ENCODE data around the gene AQP5. TPM values are rescaled to one million over a fixed set of nuclear protein-coding genes. Genes with fewer than 3 reads are reported as not detected.

AQP5 gene
- polyA plus RNA-seq, 3 donors, result not detected

DNA sequence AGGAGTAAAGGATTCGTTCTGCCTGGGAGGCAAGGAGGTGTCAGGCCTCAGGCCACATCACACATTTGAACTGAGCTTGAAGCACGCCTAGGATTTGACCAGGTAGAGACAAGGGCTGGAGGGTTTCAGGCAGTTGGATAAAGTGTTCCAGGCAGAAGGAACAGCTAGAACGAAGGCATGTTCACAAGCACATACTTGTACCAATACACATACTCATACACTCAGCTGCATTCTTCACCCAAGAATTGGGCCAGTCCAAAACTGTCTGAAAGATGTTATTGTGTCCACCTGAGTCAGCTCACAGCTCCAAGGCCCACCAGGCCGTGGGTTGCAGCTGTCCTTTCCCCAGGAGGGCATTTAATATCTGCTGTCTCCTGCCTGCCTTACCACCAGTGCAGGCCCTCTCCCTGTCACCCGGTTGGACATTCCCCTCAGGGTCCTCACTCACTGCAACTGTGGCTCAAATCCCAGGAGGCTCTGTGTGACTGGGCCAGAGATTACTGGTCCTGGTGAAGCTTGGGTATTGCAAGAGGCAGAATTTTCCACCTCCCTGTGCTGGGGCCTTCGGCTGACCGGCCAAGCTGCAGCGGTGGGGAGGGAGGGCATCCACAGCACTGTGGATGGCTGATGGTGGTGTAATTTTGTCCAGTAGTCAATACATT lies 23.9 kb upstream of the AQP5 start:
- H3K79me2 ChIP-seq (ENCODE audit: insufficient read depth, low read length), result no peaks in the 10 kb centered on the region
- peaks cover 0 to 6% of the 10 kb centered on the region in 2 donors for H3K27me3 ChIP-seq (ENCODE audit: control insufficient read depth in 2 of 2, insufficient read depth in 2 of 2, low read length in 2 of 2)
- WGBS (ENCODE audit: insufficient coverage), result 89% methylated on average over 5 of the region's 8 CpGs
- no peak overlapping the region for H3K4me2 ChIP-seq (replicated peaks; ENCODE audit: extremely low read depth, low read length, poor library complexity, severe bottlenecking)
- no peak overlapping the region for H3K4me3 ChIP-seq (replicated peaks in 1 of 3; ENCODE audit: low read depth in 2 of 3, low read length in 3 of 3)
- H3K27ac ChIP-seq (ENCODE audit: low read depth in 1 of 2, low read length in 2 of 2), result no peak overlapping the region
- Mint-ChIP-seq H3K27me3 (ENCODE audit: low read depth in 3 of 3) (peaks cover 6 to 19% (median 11%) of the 10 kb centered on the region in 3 donors), H3K36me3 (no peaks in the 10 kb centered on the region), H3K4me3 (no peak overlapping the region), H3K4me1 (peaks cover 2% of the 10 kb centered on the region), H3K27ac (no peak overlapping the region), H3K9me3 (peaks cover 0 to 1% (median 0%) of the 10 kb centered on the region in 7 donors)
- H3K36me3 ChIP-seq (replicated peaks in 1 of 2; ENCODE audit: control insufficient read depth in 1 of 2, insufficient read depth in 2 of 2, low read length in 2 of 2), result no peaks in the 10 kb centered on the region
- no peaks in the 10 kb centered on the region for H3K9me3 ChIP-seq (replicated peaks in 1 of 2; ENCODE audit: control insufficient read depth in 1 of 2, insufficient read depth in 1 of 2, low read length in 2 of 2)
- no peaks in the 10 kb centered on the region for H4K20me1 ChIP-seq (ENCODE audit: insufficient read depth, low read length)
- H3K9ac ChIP-seq (ENCODE audit: insufficient read depth, low read length, poor library complexity, severe bottlenecking), result no peak overlapping the region
- no peak for DNase-seq
- TF ChIP-seq, protein P1, sequence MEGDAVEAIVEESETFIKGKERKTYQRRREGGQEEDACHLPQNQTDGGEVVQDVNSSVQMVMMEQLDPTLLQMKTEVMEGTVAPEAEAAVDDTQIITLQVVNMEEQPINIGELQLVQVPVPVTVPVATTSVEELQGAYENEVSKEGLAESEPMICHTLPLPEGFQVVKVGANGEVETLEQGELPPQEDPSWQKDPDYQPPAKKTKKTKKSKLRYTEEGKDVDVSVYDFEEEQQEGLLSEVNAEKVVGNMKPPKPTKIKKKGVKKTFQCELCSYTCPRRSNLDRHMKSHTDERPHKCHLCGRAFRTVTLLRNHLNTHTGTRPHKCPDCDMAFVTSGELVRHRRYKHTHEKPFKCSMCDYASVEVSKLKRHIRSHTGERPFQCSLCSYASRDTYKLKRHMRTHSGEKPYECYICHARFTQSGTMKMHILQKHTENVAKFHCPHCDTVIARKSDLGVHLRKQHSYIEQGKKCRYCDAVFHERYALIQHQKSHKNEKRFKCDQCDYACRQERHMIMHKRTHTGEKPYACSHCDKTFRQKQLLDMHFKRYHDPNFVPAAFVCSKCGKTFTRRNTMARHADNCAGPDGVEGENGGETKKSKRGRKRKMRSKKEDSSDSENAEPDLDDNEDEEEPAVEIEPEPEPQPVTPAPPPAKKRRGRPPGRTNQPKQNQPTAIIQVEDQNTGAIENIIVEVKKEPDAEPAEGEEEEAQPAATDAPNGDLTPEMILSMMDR (IDR thresholded peaks at IDR 0.05), result no peak
- H2AFZ ChIP-seq (ENCODE audit: insufficient read depth, low read depth, low read length, poor library complexity, severe bottlenecking), result no peak overlapping the region
- H3K4me1 ChIP-seq (ENCODE audit: control insufficient read depth in 1 of 2, insufficient read depth in 2 of 2, low read length in 2 of 2), result no peaks in the 10 kb centered on the region
- intact Hi-C loops (cut with micrococcal nuclease), result no loop called here

DNA sequence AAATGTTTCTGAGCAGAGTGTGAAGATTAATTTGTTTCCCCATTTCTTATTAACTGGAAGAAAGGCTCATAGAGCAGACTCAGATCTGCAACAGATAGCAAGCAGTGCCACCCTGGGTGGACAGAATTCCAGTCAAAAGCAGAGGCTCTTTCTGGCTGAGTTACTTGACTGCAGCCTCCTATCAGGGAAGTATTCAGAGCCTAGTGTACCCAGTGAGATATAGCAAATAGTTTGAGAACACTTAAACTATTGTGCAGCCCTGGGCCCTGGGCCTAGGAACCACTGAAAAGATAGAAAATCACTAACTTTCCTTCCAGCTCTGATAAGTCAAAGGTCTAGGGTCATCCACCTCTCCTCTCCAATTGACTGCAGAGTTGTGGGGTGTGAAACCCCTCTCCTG lies 22.4 kb upstream of the AQP5 start:
- H3K9me3 ChIP-seq (replicated peaks in 1 of 2; ENCODE audit: control insufficient read depth in 1 of 2, insufficient read depth in 1 of 2, low read length in 2 of 2), result no peaks in the 10 kb centered on the region
- Mint-ChIP-seq H3K4me3 (no peak overlapping the region), H3K36me3 (no peaks in the 10 kb centered on the region), H3K27me3 (ENCODE audit: low read depth in 3 of 3) (peaks cover 5 to 32% (median 17%) of the 10 kb centered on the region in 3 donors), H3K4me1 (peaks cover 12% of the 10 kb centered on the region), H3K9me3 (peaks cover 0 to 1% (median 0%) of the 10 kb centered on the region in 7 donors), H3K27ac (no peak overlapping the region)
- DNase-seq, result no peak
- H3K27me3 ChIP-seq (ENCODE audit: control insufficient read depth in 2 of 2, insufficient read depth in 2 of 2, low read length in 2 of 2), result peaks cover 0 to 17% of the 10 kb centered on the region in 2 donors
- TF ChIP-seq, protein P1 (IDR thresholded peaks at IDR 0.05), result no peak
- H2AFZ ChIP-seq (ENCODE audit: insufficient read depth, low read depth, low read length, poor library complexity, severe bottlenecking), result no peak overlapping the region
- no peaks in the 10 kb centered on the region for H4K20me1 ChIP-seq (ENCODE audit: insufficient read depth, low read length)
- intact Hi-C loops (cut with micrococcal nuclease), result no loop called here
- no peak overlapping the region for H3K27ac ChIP-seq (ENCODE audit: low read depth in 1 of 2, low read length in 2 of 2)
- H3K9ac ChIP-seq (ENCODE audit: insufficient read depth, low read length, poor library complexity, severe bottlenecking), result no peak overlapping the region
- H3K36me3 ChIP-seq (replicated peaks in 1 of 2; ENCODE audit: control insufficient read depth in 1 of 2, insufficient read depth in 2 of 2, low read length in 2 of 2), result no peaks in the 10 kb centered on the region
- H3K4me1 ChIP-seq (ENCODE audit: control insufficient read depth in 1 of 2, insufficient read depth in 2 of 2, low read length in 2 of 2), result peaks cover 4 to 5% of the 10 kb centered on the region in 2 donors
- H3K79me2 ChIP-seq (ENCODE audit: insufficient read depth, low read length), result no peaks in the 10 kb centered on the region
- H3K4me2 ChIP-seq (replicated peaks; ENCODE audit: extremely low read depth, low read length, poor library complexity, severe bottlenecking), result no peak overlapping the region
- no peak overlapping the region for H3K4me3 ChIP-seq (replicated peaks in 1 of 3; ENCODE audit: low read depth in 2 of 3, low read length in 3 of 3)

Measured in CD14-positive monocyte (primary cell).